Frontal cortex (tissue), 4 donors: ENCODE data around the gene WDFY4. TPM values are rescaled to one million over a fixed set of nuclear protein-coding genes. Genes with fewer than 3 reads are reported as not detected.

ENCODE experiments used
- DNase-seq, 2 donors: peaks; one replicate each; pipeline ENCODE4 v3.0.0; 2012; ENCODE audit warnings: low spot score in 2 of 2
- FAIRE-seq: peaks from 2 replicates; lab custom pipeline; 2012; peaks lifted over from hg19 to GRCh38; lab: Jason Lieb, UNC
- total RNA-seq: library from RNA; depleted of rRNA; stranded (reverse); fragments of >200 nt; gene quantifications from one replicate; pipeline ENCODE4 v1.2.3, GENCODE V29; 2014
- donor health status: control.
- donor health status: control.
- donor health status: control.

The WDFY4 gene
- total RNA-seq, 1 donor from 2014 or later: 0.41 TPM

DNA sequence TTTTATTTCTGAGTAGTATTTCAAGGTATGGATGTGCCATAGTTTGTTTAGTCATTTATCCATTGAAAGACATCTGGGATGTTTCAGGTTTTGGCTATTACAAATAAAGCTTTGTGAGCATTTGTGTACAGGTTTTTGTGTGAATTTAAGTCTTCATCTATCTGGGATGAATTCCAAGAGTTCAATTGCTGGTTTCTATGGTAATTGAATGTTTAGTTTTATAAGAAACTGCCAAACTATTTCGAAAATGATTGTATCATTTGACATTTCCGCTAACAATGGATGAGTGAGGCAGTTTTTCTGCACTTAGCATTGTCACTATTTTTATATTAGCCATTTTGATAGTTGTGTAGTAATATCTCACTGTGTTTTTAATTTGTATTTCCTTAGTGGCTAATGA is 99.4 kb downstream of the WDFY4 start:
- no peak for DNase-seq
- FAIRE-seq: no peak

DNA sequence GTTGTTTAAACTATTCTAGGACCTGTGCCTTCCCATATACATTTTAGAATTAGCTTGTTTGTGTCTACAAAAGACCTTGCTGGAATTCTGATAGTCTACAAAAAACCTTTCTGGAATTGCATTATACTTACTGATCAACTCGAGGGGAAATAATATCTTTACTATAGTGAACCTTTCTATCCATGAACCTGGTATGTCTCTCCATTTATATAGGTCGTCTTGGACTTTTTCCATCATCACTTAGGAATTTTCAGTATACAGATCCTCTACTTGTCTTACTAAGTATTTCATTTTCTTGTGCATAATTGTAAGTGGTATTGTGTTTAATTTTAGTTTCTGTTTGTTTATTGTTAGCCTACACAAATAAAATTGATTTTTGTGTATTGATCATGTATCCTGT is 101.1 kb downstream of the WDFY4 start:
- FAIRE-seq: no peak
- DNase-seq: no peak

DNA sequence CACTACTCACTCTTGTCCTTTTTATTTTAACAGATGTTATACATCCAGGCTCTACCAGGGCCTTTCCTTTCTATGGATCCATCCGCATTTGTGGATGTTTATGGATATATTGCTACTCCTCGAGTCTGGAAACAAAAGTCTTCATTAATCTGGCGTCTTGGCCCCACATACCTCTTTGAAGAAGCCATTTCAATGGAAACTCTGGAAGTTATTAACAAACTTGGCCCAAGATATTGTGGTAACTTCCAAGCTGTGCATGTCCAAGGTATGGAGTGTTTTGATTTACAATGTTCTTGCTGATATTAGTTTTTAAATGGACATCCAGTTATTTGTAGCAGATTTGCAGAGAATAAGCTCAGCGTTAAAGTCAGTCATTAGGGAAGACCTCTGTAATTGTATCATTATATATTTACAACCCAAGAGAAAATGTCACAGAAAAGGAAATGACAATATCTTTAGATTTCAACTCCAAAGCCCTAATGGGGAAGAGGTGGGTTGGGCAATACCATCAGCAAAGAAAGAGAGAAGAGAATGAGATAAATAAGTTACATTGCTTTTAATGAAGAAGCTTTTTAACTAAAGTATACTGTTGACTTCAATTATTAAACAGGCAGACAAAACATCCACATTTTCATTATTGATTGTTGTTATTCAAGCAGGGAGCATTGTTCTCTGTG is 102.1 kb downstream of the WDFY4 start:
- no peak for DNase-seq
- FAIRE-seq: no peak

DNA sequence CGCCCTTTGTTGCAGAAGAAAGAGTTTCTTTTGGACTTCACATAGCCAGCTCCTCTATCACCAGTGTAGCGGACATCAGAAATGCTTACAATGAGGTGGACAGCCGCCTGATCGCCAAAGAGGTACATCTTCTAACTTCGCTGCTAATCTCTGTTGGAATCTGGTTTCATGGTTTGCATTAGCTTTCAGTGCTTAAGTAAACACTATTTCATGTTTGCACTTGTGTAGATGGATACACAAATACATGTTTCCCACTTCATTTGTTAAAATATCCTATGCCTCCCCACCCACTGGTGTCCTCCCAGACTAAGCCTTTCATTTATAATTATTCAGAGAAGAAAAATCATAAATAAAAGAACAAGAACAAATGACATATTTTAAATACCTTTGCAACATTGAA is 103.9 kb downstream of the WDFY4 start:
- FAIRE-seq: no peak
- no peak for DNase-seq

DNA sequence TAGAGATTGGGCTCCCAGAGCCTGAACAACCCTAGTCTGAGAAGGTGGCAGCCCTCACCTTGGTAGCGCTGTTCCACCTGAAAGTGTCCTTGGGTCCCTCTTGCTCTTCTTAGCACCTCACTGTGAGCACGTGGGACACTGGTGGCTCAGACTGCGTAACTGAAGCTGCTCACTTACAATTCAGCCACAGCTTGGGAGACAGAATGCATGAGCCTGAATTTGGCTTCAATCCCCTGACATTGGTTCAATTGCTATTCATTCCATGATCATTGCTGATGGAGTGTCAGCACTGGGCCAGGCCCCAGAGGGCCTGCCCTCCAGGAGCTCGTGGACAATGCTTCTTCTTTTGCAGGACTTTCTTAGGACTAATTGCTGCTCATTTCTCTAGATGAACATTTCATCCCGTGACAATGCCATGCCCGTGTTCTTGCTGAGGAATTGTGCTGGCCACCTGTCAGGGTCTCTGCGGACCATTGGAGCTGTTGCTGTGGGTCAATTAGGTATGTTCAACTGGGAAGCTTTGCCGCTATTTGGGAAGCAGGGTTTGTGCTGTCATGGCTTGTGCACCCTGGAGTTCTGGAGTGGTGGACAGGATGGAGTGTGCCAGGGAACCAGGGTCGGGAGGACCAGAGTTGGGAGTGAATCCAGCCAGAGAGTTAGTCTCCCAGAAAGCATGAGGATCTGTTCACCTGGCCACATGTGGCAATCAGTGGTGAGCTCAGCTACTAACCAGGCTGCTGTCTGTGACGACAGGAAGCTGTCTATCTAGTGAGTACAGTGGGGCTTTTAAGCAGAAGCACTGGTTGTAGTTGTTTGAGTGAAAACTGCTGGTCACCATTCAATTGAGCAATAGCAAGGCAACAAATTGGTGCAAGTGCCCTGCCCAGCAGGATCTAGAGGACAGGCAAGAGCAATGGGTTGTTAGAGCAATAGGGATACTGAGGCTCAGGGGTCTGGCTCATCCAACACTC is 105.1 kb downstream of the WDFY4 start:
- no peak for FAIRE-seq
- DNase-seq: no peak

GRCh38 chr10:48790457-48791044 is 105.9 kb downstream of the WDFY4 start:
- DNase-seq (no peak), FAIRE-seq (no peak)

GRCh38 chr10:48791267-48791928 is 106.7 kb downstream of the WDFY4 start:
- FAIRE-seq (no peak), DNase-seq (no peak)

GRCh38 chr10:48792121-48792520 is 107.4 kb downstream of the WDFY4 start:
- DNase-seq: no peak
- FAIRE-seq: no peak

DNA sequence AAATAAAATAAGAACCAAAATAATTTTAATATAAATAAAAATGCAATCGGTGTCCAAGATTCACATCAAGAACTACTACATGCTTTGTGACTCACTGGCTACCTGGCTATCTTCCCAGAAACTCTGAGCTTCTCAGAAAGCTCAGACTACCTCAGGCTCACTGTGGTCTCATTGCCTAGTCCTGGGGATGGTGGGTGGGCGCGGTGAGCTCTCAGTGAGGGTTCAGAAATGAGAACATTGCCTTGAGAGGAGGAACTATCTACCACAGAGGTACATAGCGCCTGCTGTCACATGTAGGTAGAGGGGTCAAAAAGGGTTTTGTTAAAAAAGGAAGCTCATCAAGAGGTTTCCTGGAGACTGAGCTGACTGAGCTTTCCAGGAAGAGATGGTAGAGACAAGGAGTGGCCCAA is 108.0 kb downstream of the WDFY4 start:
- FAIRE-seq (no peak), DNase-seq (peak in 1 of 2 donors; percentile 32)

- no peak for FAIRE-seq
- DNase-seq: no peak
These were observed 109.4 kb downstream of the WDFY4 start for GRCh38 chr10:48794074-48794473.

- DNase-seq (no peak), FAIRE-seq (no peak)
These were observed 112.1 kb downstream of the WDFY4 start for GRCh38 chr10:48796713-48797245.

DNA sequence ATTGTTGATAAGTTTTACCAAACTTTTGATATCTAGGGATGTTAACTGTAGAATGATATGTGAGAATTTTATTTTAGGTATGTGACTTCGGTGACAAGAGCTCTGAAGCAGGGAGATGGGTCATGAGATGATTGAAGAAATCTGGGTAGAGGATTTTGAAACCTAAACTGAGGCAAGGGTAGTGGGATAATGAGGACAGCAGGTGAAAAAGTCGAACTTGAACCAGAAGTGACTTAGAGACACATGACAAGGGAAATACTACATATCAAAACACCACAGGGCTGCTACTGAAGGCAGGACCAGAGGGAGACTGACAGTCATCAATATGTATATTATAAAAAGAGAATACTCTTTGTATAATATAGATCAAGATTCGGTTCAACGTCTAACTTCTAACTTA is 113.2 kb downstream of the WDFY4 start:
- FAIRE-seq (no peak), DNase-seq (no peak)

DNA sequence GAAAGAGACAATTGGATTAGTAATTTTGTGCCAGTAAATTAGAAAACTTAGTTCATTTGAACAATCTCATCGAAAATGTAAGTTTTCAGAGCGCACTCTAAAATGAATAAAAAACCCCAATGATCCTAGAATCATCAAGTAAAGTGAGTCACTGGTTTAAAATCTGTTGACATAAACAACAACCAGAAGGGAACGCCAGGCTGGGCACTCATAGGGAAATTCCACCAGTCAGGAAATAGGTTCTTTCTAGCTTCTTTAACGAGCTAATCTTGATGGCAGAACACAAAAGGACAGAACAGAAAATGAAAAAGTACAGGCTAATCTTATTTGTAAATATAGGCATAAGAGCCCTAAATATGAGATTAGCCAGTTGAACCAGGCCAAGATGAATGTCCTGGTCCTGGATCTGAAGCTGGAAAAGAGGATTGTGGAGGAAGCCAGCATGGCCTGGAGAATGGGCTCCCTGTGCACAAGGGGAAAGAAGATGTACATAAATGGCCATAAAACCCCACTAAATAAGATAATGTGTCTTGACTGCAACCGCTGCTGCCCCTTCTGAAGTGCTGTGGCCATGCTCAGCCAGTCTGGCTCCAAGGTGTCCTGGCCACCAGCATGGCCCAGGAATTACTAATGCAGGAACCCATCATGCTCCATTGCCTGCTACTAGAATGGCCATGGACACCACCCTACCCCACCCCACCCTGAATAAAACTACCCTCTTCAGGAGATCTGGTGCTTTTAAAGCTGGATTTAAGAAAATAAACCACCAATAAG is 114.0 kb downstream of the WDFY4 start:
- no peak for FAIRE-seq
- no peak for DNase-seq

GRCh38 chr10:48799341-48800006 is 114.8 kb downstream of the WDFY4 start:
- FAIRE-seq (no peak), DNase-seq (no peak)

GRCh38 chr10:48800007-48800675 is 115.5 kb downstream of the WDFY4 start:
- DNase-seq: no peak
- FAIRE-seq: no peak

DNA sequence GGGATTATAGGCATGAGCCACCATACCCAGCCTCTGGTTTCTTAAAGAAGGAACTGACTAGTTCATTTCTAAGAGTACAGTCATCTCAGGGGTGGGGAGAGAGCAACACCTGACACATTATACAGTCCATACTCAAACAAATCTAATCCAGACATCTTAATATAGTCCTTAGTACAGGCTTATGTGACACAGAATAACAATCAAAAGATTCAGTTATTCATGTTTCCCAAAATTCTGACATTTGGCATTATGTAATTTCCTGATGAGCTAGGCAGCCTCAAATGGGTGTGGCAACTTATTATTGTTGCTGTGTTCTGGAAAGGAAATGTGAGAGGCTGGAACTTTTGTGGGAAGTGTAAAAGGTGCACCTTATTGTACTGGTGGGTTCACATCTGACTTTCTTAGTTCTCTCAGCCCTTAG is 116.3 kb downstream of the WDFY4 start:
- FAIRE-seq (no peak), DNase-seq (no peak)

DNA sequence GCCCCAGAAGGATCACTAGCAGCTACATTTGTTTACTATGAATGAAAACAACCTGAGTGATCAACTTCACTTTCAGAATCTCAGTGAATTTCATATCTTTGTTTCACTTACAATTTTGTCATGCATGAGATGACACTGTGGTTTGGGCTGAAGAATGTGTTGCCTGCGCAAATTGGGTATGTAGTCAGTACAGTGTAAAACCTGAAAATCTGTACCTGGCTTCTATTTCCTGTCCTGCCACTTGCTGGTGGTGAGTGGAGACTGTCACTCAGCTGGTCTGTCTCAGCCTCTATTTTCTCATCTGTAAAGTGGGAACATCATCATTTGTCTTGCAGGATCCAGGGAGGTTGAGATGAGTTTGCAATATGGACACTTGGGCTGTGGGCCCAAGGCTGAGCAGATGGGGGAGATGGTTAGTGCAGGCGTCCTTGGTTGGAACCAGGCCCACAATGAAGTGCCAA is 118.0 kb downstream of the WDFY4 start:
- DNase-seq (no peak), FAIRE-seq (no peak)
